WERI-Rb-1 (cell line): ENCODE results near the gene DKK3.

ENCODE experiments used
- DNase-seq: peaks from one replicate; pipeline ENCODE4 v3.0.0-alpha.2; 2020
- H3K27ac ChIP-seq: fragments of 250-450 bp; sonication (Bioruptor Pico); 2 replicates; pipeline ENCODE4 v1.5.1; 2020; ENCODE audit warnings: mild to moderate bottlenecking, moderate library complexity
- H3K27me3 ChIP-seq: fragments of 250-450 bp; sonication (Bioruptor Pico); 2 replicates; pipeline ENCODE4 v1.5.1; 2021; ENCODE audit warnings: mild to moderate bottlenecking, low read depth, moderate library complexity; ENCODE audit not compliant: insufficient read depth, severe bottlenecking
- H3K36me3 ChIP-seq: fragments of 250-450 bp; sonication (Bioruptor Pico); 2 replicates; pipeline ENCODE4 v1.5.1; 2020; ENCODE audit warnings: mild to moderate bottlenecking, moderate library complexity
- H3K4me3 ChIP-seq: 2 replicates; pipeline ENCODE4 v1.5.1; 2011; ENCODE audit warnings: low read depth, mild to moderate bottlenecking, control low read depth, low read length
- H3K9me3 ChIP-seq: fragments of 250-450 bp; sonication (Bioruptor Pico); 2 replicates; pipeline ENCODE4 v1.5.1; 2021; ENCODE audit warnings: mild to moderate bottlenecking, moderate library complexity; ENCODE audit not compliant: severe bottlenecking
- TF ChIP-seq, protein P1 (sequence below): IDR thresholded peaks from 2 replicates; pipeline ENCODE4 v1.5.1; 2011; ENCODE audit warnings: low read depth, mild to moderate bottlenecking, control low read depth, inconsistent platforms, low read length

DKK3 gene

DNA sequence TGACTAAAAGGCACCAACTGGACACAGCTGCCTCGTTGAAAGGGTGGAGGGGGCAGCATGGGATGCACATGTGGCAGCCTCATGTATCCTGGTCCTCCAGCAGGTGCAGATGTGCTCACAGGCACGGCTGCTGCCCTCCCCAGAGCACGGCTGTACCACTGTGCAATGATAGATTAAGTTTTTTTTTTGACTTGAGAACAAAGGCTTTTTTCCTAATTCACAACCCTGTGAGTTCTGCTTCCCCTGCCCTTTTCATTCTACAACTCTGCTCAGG is 11.4 kb downstream of the DKK3 start:
- no peaks in the 10 kb centered on the region for H3K36me3 ChIP-seq

DNA sequence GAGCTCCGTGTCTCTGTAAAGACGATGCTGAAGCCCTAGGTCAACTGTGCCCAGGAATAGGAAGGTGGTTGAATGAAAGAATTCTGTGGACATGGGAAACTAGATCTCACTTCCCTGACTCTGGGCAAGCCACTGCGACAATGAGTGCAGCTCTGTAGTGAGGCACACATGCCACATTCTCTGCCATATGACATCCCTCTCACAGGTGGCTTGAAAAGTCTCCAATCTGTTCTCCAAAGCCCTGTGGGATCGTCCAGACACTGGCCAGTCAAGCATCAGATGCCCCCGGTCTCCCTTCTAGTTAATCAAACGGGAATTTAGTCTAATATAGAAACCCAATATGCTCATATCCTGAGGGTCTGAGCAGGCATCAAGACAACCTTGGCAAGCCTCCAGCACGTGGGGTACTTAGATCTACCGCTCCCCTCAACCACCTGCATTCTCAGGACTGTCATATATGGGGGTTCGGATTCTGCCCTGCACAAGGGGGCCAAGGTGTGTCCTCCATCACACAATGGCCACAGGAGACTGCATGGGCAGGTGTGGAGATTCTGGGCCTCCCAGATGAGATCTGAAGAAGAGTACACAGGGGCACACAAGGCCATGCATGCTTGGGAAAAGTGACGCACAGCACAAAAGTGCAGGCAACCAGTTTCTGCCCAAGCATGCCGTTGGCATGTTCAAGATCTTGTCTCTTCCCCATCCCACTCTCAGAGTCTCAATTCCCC is 11.9 kb downstream of the DKK3 start:
- Histone ChIP-seq H3K36me3 (no peaks in the 10 kb centered on the region), H3K27ac (no peak overlapping the region)

More for the DNA sequence above, 11.4 kb downstream of the DKK3 start:
- no peak overlapping the region for H3K4me3 ChIP-seq
- TF ChIP-seq, protein P1, sequence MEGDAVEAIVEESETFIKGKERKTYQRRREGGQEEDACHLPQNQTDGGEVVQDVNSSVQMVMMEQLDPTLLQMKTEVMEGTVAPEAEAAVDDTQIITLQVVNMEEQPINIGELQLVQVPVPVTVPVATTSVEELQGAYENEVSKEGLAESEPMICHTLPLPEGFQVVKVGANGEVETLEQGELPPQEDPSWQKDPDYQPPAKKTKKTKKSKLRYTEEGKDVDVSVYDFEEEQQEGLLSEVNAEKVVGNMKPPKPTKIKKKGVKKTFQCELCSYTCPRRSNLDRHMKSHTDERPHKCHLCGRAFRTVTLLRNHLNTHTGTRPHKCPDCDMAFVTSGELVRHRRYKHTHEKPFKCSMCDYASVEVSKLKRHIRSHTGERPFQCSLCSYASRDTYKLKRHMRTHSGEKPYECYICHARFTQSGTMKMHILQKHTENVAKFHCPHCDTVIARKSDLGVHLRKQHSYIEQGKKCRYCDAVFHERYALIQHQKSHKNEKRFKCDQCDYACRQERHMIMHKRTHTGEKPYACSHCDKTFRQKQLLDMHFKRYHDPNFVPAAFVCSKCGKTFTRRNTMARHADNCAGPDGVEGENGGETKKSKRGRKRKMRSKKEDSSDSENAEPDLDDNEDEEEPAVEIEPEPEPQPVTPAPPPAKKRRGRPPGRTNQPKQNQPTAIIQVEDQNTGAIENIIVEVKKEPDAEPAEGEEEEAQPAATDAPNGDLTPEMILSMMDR: no peak
- no peaks in the 10 kb centered on the region for H3K27me3 ChIP-seq
- no peak for DNase-seq
- H3K9me3 ChIP-seq: no peaks in the 10 kb centered on the region
- no peak overlapping the region for H3K27ac ChIP-seq

DNA sequence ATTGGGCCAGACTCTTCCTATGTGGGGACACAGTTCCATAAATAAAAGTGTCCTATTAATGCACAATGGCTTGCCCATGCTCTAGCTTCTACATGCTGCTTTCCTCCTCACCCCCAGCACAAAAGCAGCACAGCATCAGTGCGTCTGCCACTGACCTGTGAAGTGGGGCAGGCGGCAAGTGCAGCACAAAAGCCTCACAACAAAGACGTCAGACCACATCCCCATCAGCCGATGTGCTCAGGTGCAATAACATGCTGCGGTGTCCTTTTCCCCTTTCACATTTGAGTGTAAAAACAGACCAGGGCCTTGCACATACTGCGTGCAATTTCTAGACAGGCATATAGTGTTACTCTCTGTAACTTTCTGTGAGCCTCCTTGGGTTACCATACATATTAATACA is 12.8 kb downstream of the DKK3 start:
- H3K9me3 ChIP-seq: no peaks in the 10 kb centered on the region
- no peak for DNase-seq
- TF ChIP-seq, protein P1: no peak
- H3K4me3 ChIP-seq: no peak overlapping the region
- no peaks in the 10 kb centered on the region for H3K27me3 ChIP-seq
- H3K27ac ChIP-seq: no peak overlapping the region
- H3K36me3 ChIP-seq: no peaks in the 10 kb centered on the region

More for the DNA sequence above, 11.9 kb downstream of the DKK3 start:
- TF ChIP-seq, protein P1: no peak
- Histone ChIP-seq H3K27me3 (no peaks in the 10 kb centered on the region), H3K4me3 (no peak overlapping the region), H3K9me3 (no peaks in the 10 kb centered on the region)
- no peak for DNase-seq

DNA sequence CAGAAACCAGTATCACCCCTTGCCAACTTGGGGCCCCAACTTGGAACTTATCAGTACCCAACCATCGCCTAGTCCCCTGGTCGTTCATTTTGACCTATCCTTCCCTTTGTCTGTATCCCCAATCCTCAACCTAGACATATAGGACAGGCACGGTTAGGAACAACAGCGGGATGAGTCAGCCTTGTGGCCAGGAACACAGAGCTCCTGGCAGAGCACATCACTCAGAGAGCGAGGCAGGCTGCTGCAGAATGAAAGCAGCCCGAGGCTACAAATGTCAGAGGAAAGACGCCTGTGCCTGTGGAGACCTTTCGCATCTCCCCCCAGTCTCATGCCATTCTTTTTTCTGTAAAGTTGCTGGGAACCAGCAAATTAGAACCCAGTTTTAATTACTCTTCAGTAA is 14.6 kb downstream of the DKK3 start:
- TF ChIP-seq, protein P1: no peak
- Histone ChIP-seq H3K9me3 (no peaks in the 10 kb centered on the region), H3K27ac (no peak overlapping the region), H3K36me3 (no peaks in the 10 kb centered on the region), H3K27me3 (no peaks in the 10 kb centered on the region), H3K4me3 (no peak overlapping the region)
- DNase-seq: no peak

GRCh38 chr11:11992257-11993212 is 15.9 kb downstream of the DKK3 start:
- no peak for DNase-seq
- H3K27me3 ChIP-seq: no peaks in the 10 kb centered on the region
- H3K9me3 ChIP-seq: no peaks in the 10 kb centered on the region
- TF ChIP-seq, protein P1: no peak
- H3K36me3 ChIP-seq: no peaks in the 10 kb centered on the region
- H3K27ac ChIP-seq: no peak overlapping the region
- no peak overlapping the region for H3K4me3 ChIP-seq
